SK-N-SH (cell line): ENCODE measurements around the gene RFTN1.

Source experiments
- FOXJ3 ChIP-seq: sonication (generic); formaldehyde crosslinking; IDR thresholded peaks from 2 replicates; pipeline ENCODE4 v1.5.1; 2020; ENCODE audit warnings: mild to moderate bottlenecking, missing genetic modification reagents
- POLR2AphosphoS5 ChIP-seq: IDR thresholded peaks from 2 replicates; pipeline ENCODE4 v1.6.1; 2012; ENCODE audit warnings: low read depth, low read length

DNA sequence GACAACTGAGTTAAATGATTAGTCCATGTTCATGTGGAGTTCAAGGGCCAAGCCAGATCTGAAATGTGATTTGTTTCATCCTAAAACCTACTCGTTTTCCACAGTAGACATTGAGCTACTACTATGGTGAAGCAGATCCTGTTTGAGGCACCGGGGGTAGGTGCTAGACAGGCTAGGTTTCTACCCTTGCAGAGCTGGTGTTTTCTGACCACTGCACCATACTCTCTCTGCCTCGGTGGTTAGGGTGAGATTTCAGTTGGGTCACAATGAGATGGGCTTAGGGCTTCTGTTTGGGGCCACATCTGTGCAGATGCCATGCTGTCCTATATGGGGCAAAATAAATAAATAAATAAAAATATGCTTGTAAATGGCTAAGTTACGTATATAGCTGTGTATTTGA, 149.2 kb downstream of the RFTN1 start:
- TF ChIP-seq FOXJ3 (CRISPR knock-in tag) (no peak), POLR2AphosphoS5 (no peak)
